HG03460 (cell line): ENCODE data around the gene EIF4EBP2.
A peak's percentile ranks its signal among the peaks of the same experiment; 100 is the strongest.

Source experiments
- ATAC-seq: cut with Tn5 transposase; IDR thresholded peaks from one replicate; pipeline ENCODE4 v1.9.1; 2021; ENCODE audit not compliant: unreplicated experiment

EIF4EBP2 gene

DNA sequence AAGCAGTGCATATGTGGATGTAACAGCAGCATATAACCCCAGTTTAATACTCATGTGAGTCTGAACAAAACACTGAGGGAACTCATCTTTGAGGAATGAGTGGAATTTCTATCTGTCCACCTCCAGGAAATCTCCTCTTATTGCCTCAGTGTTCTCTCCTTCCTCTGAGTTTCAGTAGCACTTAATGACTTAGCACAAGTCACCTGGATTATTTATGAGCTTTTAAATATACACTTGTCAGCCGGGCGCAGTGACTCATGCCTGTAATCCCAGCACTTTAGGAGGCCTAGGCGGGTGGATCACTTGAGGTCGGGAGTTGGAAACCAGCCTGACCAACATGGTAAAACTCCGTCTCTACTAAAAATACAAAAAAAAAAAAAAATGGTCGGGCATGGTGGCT, 25.8 kb upstream of the EIF4EBP2 start:
- ATAC-seq, result no peak

DNA sequence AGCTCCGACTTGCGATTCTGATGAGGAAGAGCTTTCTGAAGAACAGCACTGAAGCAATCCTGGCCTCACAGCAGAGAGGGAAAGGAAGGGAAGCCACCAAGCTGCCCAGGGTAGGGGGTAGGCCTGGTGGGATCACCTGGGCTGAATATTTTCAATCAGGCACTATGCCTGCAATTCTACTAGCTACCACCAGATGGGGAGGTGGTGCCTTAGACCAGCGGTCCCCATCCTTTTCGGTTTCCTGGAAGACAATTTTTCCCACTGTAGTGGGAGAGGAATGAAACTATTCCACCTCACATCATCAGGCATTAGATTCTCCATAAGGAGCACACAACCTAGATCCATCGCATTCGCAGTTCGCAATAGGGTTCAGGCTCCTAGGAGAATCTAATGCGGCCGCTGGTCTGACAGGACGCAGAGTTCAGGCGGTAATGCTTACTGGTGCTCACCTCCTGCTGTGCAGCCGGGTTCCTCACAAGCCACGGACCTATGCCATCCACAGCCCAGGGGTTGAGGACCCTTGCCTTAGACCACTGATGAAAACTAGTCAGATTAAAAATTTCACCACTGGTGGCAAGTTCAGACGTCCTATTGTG, 24.3 kb upstream of the EIF4EBP2 start:
- no peak for ATAC-seq

DNA sequence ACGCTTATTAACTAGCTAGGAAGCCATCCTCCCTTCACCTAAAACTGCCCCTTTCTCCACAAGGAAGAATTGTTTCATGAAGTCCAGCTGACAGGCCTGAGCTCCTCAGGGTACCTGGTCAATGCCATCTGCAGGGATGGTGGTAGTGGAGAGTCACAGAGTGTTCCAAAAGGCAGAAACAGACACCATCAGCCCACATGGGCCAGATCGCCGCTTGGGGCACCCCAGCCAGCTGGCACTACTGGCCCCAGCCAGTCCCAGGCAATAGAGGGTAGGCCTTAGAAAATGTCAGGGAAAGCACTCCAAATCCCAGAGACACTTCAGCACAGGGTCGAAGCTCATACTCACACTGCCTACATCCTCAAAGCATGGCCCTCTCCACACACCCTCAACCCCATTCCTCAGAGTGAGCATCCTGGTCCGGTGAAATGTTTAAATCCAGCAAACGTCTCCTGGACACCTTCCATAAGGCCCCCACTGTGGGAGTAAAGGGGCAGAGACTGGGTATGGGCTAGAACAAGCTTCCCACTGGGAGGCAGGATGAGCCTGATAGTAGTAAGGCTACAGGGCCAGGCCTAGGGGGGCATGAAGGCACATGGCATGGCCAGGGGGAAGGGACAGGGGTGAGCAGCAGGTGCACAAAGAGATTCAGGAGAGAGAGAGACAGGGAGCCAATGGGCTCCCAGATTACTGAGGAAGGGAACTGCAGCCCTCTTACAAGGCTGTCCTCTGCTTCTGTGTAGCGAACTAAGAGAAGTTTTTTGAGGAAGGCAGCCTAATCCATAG, 23.4 kb upstream of the EIF4EBP2 start:
- no peak for ATAC-seq

DNA sequence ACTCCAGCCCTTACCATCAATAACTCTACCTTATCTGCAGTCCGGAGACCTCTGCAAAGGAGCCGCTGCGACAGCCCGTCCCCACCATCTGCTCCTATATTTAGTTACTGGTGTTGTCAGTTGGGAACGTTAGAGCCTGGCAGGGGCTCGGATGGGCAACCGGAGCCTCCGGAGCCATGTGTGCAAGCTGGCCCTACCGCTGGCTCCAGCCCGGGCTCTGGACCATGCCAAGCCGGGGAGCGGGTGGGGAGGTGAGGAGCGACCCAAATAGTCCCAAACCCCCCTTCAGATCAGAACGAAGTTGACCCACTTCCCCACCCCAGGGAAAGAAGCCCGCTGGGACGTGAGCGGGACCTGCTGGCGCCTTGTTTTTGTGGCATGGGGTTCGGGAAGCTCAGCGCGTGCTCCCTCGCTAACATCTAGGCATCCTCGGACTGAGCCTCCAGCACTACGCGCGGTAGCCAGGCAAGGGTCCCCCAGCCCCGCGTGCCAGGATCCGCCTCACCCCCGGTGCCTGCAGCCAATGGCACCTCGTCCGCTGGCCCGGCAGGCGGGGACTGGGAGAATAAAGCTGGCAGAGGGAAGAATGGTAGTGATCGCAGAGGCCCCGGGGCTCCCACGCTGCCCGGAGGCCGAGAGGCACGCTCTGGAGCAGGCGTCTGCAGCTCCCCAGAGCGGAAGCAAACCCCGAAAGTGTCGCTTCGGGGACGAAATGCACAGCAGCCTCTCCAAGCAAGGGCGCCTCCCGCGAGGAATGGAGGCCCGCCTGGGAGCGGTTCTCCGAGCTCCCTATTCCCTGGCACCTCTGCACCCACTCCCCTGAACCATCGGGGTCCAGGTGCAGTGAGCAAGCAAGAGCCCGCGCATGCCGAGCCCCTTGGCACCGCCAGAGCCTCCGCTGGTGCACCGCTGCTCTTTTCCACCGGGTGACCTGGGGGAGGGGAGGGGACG, 22.2 kb upstream of the EIF4EBP2 start:
- peak; percentile 48 for ATAC-seq

DNA sequence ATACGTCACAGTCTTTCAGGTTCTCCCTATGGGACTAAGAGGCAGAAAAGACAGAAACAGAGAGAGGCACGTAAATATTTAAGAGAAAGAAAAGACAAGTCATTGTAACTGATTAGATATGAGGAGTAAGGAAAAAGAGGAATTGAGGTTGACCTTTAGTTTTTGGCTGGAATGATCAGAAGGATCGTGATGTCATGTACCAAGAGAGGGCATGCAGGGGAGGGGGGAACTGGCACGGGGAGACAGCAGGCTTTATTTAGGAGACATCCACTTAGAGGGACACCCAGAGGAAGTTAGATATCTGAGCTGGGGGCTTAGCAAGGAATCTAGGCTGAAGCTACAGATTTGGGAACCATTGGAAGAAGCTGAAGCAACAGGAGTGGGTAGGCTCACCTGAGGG, 12.3 kb upstream of the EIF4EBP2 start:
- ATAC-seq, result no peak

DNA sequence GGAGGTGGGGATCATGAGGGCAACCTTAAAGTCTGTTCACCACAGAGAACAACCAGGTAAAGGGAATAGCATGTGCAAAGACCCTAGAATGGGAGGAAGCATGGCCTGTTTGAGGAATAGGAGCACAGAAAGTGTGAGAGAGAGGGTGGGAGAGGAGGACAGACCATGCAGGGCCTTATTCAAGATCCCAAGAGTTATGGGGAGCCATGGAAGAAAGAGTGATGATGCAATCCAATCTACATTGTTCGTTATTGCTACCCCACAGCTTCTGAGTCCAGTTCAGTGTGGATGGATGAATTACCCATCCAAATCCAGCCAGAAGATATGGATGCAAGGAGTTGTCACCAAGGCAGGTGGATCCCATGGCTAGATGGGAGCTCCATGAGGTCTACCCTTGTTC, 7.8 kb upstream of the EIF4EBP2 start:
- no peak for ATAC-seq

DNA sequence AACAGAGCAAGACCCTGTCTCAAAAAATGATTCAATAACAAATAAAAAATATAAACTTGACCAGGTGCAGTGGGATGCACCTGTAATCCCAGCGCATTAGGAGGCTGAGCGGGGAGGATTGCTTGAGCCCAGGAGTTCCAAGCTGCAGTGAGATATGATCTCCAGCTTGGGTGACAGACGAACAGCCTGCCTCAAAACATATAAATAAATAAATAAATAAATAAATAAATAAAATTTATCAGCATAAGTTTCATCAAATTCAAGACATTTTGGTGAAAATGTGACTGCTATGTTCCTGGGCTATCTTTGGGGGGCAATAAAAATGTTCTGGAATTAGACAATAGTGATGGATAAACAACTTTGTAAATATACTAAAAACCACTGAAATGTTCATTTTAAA, 4.8 kb upstream of the EIF4EBP2 start:
- ATAC-seq, result no peak

DNA sequence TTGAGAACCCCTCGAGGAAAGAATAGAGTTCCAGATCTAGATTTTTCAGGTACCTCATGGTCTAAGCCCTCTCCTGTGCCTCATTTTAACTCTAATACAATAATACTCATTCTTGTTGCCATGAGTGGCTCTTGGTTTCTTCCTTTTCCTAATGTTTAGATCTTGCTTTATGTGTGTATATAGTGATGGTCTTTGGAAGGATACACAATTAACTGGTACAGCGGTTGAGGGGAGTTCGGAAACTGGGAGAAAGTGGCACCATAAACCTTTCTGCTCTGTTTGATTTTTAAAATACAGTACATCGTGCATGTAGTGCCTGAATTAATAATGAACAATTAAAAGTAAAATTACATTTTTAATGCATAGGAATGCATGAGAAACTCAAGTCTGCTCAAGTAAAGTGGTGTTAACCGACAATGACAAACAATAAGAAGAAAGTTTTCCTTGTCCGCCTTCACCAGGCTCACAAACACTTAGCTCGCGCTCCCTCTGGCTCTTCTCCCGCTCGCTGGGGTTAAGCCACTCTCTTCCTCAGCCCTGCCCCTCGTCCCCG, 386 bp upstream of the EIF4EBP2 start:
- ATAC-seq, result no peak

DNA sequence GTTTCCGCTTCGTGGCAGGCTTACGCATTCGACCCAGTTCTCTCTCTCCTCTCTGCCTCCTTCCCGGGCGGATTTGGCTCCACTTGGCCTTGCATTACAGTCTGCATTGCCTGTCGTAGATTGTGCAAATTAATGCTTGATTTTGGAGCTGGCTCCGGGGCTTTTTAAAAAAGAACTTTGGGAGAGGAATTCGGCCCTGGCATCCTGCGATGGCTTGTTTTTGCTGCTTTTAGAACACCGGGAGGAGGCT, 767 bp downstream of the EIF4EBP2 start:
- ATAC-seq, result no peak

DNA sequence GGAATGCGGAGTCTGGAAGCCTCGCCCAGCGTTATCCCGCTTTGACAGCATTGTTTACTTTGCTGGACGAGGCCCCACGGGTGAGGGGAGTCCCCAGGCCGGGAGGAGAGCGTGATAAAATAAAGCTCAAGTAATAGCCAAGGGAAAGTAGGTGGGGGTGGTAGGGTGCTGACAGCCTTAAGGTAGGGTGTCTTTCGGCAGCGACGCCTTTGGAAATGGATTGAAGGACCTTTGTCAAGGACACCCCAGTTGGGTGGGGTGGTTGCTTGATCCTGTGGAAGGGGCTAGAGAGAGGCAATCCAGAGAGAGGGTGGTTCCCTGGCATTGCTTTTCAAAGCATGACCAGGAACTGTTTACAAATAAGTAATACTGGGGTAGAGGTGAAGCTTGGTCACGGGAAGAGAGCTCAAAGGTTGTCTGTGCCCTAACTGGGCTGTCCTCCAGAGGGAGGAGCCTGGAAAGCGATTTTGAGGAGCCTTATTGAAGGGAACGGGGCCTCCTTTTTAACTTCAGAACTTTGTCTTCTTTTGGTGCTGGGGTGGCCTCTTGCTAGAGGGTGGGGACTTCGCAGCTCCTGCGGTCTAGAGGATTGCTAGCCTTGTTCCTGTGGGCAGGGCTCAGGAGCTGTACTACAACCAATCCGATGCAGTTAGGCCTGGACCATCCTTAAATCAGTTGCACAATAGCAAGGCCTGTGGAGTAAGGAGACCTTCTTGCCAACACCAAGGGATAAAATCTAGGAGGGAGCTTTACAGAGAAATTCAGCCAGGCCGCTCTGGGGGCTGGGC, 1.3 kb downstream of the EIF4EBP2 start:
- ATAC-seq, result no peak

DNA sequence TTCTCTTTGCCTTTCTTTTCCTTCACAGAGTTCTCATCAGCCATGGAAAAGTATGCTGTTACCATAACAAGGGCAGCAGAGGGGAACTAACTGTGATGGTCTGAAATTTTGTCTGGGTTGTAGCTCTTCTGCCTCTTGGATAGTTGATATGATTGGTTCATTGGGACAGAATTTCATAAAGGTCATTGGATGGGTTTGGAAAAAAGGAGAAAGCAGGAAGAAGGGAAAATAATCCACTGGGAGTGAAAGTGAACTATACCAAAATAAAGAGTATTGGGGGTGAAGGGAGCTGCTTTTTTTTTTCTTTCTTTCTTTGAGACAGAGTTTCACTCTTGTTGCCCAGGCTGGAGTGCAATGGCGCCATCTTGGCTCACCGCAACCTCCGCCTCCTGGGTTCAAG, 5.8 kb downstream of the EIF4EBP2 start:
- no peak for ATAC-seq

DNA sequence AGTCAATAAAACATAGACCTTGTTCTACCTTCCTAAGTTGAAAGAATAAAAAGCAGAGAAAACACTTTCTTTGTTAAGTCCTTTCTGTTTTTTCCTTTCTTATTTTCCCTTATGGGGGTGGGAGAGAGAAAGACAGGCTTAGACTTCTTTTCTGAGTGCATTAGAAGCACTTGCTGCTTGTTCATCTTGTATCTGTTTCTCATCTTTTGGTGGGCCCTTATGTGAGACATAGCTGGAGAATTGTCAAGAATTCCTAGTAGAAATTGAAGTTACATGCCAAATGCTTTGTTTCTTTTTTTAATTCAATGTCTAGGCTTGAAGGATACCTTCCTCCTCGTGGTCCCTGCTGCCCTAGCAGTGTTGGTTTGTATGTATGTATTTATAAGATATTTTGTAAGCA, 6.7 kb downstream of the EIF4EBP2 start:
- ATAC-seq, result no peak

DNA sequence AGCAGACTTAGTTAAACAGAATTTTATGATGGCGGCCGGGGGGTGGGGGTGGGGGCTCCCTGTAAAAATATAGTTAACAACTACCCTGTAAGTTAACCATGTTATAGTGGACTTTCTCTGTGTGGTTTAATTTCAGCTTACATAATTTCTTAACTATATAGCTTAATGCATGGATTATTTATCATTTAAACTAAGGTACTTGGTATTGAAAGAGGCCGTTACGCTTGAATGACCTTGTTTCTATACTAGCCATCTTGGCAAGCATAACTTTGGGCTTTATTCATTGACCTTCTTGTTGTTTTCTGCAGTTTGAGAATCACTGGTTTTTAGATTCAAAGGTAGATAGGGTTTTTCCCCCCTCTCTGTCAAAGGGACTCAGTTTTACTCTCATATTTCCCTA, 8.4 kb downstream of the EIF4EBP2 start:
- no peak for ATAC-seq

DNA sequence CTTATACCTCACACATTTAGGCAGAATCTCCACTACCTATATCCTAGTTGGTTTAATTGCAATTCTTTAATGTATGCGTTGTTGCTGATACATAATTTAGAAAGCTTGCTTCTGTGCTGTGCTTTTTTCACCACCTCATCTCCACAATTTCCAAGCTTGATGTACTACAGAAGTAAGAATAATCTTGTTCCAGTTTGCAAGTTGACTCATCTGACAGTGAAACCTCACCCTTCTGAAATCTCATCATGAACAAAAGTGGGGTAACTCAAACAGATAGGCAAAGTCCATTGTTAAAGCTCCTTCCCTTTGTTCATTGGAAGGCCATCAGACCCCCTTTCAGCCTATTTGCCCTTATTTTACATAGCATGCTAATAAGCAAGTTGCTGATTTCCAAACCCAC, 13.6 kb downstream of the EIF4EBP2 start:
- ATAC-seq, result no peak

DNA sequence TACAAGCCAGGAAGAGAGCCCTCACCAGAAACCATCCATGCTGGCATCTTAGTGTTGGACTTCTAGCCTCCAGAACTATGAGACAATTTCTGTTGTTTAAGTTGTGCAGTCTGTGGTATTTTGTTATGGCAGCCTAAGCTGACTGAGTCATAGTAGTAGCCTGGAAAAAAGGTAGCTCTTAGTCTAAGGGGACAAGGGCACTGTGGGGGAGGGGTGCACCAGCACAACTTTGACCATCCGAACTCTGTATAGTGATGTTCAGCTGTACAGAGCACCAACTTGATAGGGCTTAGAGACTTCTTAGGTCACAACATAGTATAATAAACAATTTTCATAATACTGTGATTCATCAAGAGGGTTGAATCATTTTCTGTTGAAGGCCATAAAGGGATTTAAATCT, 14.3 kb downstream of the EIF4EBP2 start:
- no peak for ATAC-seq

DNA sequence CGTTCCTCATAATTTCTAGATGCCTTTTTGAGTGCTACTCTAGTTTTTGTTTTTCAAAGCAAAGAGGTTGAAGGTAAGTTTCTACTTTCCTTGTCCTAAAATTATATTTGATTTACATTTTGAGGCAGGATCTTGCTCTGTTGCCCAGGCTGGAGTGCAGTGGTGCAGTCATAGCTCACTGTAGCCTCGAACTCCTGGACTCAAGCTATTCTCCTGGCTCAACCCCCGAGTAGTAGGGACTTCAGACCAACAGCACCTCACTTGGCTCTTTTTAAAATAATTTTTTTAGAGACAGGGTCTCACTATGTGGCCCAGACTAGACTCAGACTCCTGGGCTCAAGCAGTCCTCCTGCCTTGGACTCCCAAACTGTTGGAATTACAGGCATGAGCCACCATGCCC, 14.8 kb downstream of the EIF4EBP2 start:
- ATAC-seq, result no peak

DNA sequence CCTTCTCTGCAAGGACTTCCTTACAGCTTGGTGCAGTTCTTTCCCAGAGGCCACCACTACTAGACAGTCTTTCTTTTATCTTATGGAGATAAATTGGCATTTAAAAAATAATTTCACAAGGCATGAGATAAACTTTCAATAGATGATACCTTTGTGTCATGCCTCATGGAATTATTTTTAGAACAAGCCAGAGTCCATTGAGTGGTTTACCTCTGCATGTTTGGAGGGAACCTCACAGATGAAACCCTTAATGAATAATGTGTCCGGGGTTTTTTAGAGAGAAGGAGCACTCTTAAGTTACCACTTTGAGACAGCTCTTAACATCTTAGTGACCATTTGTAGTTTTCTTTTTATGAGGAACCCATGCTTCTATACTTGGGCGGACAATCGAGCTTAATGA, 20.4 kb downstream of the EIF4EBP2 start:
- no peak for ATAC-seq

DNA sequence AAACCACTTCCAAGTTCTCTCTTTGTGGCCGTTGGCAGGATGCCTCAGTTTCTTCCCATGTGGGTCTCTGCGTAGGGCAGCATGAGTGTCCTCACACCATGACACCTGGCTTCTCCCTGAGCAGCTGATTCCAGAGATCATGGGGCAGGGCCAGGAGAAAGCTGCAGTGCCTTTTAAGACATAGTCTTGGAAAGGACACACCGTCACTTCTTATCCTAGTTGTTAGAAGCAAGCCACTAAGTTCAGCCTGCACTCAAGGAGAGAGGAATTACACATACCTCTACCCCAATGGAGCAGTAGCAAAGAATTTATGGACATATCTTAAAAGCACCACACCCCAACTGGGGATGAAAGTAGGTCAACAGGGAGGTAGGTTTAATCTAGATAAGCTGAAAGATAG, 21.2 kb downstream of the EIF4EBP2 start:
- ATAC-seq, result no peak

DNA sequence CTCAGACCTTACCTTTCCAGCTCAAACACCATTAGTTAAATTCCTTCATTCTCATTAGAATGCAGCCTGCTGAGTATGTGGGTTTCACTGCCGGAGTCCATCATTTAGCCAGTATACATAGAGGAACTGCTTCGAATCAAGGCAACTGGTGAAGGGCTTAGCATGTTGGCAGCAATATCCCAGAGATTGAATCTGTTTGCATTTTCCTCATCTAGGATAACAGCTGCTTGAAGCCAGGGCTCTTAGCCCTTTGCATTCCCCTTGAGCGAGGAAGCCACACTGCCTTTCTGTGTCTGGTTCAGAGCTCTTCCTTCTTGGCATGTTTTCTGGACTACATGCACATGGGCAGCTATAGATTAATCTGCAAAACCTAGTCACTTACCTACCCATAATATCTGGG, 22.9 kb downstream of the EIF4EBP2 start:
- ATAC-seq, result no peak

DNA sequence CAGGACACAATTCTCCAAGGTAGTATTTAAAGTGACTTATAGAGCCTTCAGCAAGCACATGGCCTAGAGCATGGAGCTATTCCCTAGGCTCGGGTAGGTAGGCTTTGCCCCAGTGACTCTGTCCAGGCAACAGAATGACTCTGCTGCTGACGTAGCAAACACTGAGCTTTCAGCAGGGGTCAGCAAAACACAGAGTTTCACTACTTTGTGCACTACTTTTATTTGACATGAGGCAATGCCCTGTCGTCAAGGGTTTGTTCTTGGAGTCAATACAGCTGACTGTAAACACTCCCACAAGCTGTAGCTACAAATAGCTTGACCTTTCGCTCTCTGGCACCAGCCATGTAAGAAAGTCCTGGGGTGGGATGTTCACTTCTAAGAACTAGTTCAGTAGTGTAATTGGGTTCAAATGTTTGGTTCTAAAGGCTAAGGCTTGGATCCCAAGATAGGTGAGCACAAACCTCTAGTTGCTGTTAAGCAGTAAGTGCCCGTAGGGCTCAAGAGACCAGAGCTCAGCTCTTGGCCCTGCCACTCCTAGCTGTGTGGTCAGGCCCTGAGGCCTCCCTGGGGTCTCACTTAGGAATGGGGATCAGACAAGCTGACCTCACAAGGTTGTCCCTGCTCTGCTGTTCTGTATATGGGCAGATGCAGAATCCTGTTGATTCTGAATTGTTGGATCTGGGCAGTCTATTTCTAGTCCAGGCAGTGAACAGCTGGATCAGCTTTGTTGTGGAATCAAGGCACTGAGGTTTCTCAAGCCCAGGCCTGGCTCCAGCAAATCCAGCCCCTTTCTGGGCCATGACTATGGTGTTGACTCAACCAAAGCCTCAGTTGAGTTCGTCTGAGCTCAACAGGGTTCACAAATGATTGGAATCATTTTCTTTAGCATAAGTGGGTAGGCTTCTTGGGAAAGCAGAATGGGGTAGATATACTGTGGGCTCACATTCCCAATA, 26.8 kb downstream of the EIF4EBP2 start:
- ATAC-seq, result no peak
